RWPE2 (cell line): Measurements from ENCODE around the gene RHPN2.
"Not testable (repeated sequence)": the region's sequence is repeated elsewhere in the genome, so short reads cannot be mapped to it uniquely, and the experiment has no call there.

Experiments used
- ATAC-seq: fragments of 200-7000 bp; cut with Tn5 transposase; 3 replicates; pipeline ENCODE4 v1.9.1; 2021; ENCODE audit warnings: low read depth
- DNase-seq: peaks from one replicate; pipeline ENCODE4 v3.0.0-alpha.2; 2020; ENCODE audit warnings: low spot score
- H3K27ac ChIP-seq: fragments of 450-650 bp; 2 replicates; pipeline ENCODE4 v1.5.1; 2017; ENCODE audit warnings: mild to moderate bottlenecking; ENCODE audit not compliant: poor library complexity, severe bottlenecking
- H3K27me3 ChIP-seq: fragments of 250-450 bp; sonication (Bioruptor Pico); 2 replicates; pipeline ENCODE4 v1.5.1; 2021; ENCODE audit warnings: mild to moderate bottlenecking, moderate library complexity; ENCODE audit not compliant: insufficient read depth, poor library complexity, severe bottlenecking
- H3K36me3 ChIP-seq: fragments of 250-450 bp; sonication (Bioruptor Pico); 2 replicates; pipeline ENCODE4 v1.5.1; 2020; ENCODE audit warnings: low read depth, mild to moderate bottlenecking, moderate library complexity
- H3K4me1 ChIP-seq: fragments of 250-450 bp; sonication (Bioruptor Pico); 2 replicates; pipeline ENCODE4 v1.5.1; 2021; ENCODE audit warnings: mild to moderate bottlenecking, moderate library complexity; ENCODE audit not compliant: insufficient read depth, poor library complexity, severe bottlenecking
- H3K4me3 ChIP-seq: fragments of 250-450 bp; sonication (Bioruptor Pico); 2 replicates; pipeline ENCODE4 v1.5.1; 2021; ENCODE audit warnings: mild to moderate bottlenecking, moderate library complexity; ENCODE audit not compliant: severe bottlenecking
- H3K9me3 ChIP-seq: fragments of 250-450 bp; sonication (Bioruptor Pico); 2 replicates; pipeline ENCODE4 v1.5.1; 2021; ENCODE audit warnings: mild to moderate bottlenecking, moderate library complexity; ENCODE audit not compliant: severe bottlenecking
- TF ChIP-seq, protein P1 (sequence below): fragments of 450-650 bp; IDR thresholded peaks from one replicate; pipeline ENCODE4 v1.5.1; 2017; ENCODE audit warnings: mild to moderate bottlenecking, moderate library complexity; ENCODE audit not compliant: poor library complexity, severe bottlenecking

The RHPN2 gene

DNA sequence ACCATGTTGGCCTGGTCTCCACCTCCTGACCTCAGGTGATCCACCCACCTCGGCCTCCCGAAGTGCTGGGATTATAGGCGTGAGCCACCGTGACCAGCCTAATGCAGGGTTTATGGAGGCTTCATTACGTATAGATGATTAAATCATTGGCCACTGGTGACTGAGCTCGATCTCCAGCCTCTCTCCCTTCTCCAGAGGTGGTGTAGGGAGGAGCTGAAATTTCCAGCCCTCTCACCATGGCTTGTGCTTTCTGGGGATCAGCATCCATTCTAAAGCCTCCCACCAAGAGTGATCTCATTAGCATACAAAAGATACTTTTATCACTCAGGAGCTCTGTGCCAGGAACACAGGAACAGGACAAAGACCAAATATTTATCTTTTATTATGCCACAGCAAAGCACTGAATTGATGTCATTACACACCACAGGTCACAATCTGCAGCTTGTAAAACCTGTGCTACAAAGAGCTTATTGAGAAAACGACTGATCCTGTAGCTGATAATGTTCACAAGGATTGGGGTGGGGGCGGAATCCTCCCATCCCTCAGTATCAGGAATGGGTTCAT lies 32.4 kb downstream of the RHPN2 start:
- TF ChIP-seq, protein P1, sequence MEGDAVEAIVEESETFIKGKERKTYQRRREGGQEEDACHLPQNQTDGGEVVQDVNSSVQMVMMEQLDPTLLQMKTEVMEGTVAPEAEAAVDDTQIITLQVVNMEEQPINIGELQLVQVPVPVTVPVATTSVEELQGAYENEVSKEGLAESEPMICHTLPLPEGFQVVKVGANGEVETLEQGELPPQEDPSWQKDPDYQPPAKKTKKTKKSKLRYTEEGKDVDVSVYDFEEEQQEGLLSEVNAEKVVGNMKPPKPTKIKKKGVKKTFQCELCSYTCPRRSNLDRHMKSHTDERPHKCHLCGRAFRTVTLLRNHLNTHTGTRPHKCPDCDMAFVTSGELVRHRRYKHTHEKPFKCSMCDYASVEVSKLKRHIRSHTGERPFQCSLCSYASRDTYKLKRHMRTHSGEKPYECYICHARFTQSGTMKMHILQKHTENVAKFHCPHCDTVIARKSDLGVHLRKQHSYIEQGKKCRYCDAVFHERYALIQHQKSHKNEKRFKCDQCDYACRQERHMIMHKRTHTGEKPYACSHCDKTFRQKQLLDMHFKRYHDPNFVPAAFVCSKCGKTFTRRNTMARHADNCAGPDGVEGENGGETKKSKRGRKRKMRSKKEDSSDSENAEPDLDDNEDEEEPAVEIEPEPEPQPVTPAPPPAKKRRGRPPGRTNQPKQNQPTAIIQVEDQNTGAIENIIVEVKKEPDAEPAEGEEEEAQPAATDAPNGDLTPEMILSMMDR = no peak
- H3K4me3 ChIP-seq = no peak overlapping the region
- DNase-seq (no peak), ATAC-seq (no peak)
- H3K27me3 ChIP-seq = no peaks in the 10 kb centered on the region
- H3K9me3 ChIP-seq = no peaks in the 10 kb centered on the region
- no peaks in the 10 kb centered on the region for H3K36me3 ChIP-seq
- no peaks in the 10 kb centered on the region for H3K4me1 ChIP-seq
- no peak overlapping the region for H3K27ac ChIP-seq

DNA sequence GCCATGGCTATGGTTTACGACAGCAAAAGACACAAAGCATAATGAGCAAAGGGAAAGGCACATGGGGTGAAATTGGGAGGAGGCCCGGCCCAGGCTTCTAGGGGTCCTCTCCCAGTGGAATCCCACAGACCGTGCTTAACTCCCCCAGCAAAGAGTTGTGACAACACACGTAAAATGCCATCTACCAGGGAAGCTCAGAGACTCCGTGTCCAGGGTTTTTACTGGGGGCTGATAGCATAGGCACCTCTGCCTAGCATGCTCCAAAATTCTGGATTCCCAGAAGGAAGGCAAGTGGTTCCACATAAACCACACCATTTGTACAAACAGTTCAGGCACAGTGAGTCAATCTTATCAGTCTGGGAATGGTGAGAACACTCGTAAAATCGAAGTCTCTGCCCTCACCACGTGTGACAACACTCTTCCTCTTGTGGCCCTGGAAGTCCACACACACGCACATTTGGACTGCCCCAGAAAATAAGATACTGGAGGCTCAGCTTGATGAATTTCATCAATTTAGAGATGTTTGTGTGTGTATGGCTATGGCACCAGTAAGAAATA lies 34.9 kb downstream of the RHPN2 start:
- ATAC-seq = no peak
- no peaks in the 10 kb centered on the region for H3K4me1 ChIP-seq
- no peak overlapping the region for H3K4me3 ChIP-seq
- no peak for DNase-seq
- no peaks in the 10 kb centered on the region for H3K36me3 ChIP-seq
- TF ChIP-seq, protein P1 = no peak
- no peak overlapping the region for H3K27ac ChIP-seq
- H3K27me3 ChIP-seq = no peaks in the 10 kb centered on the region
- no peaks in the 10 kb centered on the region for H3K9me3 ChIP-seq

DNA sequence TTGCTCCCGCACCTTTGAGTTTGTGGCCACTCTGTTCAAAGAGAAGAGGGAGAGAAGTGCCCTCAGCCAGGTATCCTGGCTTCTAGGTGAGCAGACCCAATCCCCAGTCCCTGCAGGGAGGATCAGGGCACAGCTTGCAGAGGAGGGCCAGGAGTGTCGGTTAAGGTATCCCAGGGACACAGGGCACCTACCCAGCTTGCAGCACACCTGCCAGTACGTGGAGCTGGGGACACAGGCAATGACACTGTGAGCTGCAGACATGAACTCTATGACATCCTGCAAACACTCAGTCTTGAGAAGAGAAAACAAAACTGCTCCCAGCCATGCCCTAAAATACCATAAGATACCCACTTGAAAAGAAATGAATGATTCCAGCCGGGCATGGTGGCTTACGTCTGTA lies 38.1 kb downstream of the RHPN2 start:
- H3K4me3 ChIP-seq, H3K4me1 ChIP-seq, H3K36me3 ChIP-seq, H3K27ac ChIP-seq, ATAC-seq, H3K9me3 ChIP-seq, H3K27me3 ChIP-seq, DNase-seq: not testable (repeated sequence)

DNA sequence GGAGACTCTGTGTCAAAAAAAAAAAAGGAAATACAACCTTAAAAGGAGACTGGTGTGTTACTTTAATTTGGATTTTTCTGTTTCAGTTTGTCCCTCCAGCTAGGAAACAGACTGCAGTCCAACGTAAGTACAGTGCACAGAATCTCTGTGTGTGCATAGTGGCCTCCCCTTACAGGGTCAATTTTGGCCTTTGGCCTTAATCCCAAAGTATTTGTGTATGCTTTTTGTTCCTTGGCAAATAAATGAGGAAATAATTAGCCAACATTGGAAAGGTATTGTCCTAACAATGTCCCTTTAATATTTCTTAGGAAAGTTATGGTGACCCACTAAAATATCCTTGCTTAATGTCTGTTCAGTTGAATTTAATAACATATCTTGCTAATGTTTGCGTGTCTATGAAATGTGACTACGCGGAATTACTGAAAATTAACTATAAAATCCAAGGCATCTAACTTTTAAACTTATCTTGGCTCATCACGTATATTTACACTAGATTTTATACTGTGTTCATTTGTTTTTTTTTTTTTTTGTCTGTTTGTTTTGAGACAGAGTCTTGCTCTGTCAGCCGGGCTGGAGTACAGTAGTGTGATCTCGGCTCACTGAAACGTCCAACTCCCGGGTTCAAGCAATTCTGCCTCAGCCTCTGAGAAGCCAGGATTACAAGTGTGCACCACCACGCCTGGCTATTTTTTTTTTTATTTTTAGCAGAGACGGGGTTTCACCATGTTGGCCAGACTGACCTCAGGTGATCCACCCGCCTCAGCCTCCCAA lies 39.0 kb downstream of the RHPN2 start:
- H3K27me3 ChIP-seq, H3K9me3 ChIP-seq, H3K4me1 ChIP-seq, H3K36me3 ChIP-seq, H3K27ac ChIP-seq, ATAC-seq, DNase-seq, H3K4me3 ChIP-seq: not testable (repeated sequence)

DNA sequence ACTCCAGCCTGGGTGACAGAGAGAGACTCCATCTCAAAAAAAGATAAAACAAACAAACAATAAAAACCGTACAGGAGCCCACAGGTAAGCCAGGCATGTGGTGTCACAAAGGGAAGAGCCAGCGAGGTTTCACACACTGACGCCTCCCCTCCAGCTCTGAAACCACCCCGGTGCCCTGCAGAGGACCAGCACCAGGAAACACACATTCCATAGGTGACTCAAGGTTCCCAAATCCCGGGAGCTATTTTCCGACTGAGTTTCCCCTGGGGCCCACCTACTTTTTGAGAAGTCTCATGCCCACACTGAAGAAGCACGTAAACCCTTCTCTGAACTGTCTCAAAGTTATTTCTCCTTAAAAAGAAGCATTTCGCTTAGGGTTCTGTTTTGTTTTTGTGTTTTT lies 40.3 kb downstream of the RHPN2 start:
- Histone ChIP-seq H3K27ac (no peak overlapping the region), H3K4me1 (no peaks in the 10 kb centered on the region), H3K27me3 (no peaks in the 10 kb centered on the region), H3K36me3 (peaks cover 4% of the 10 kb centered on the region; the same call in 1 of the 2 replicates), H3K4me3 (no peak overlapping the region), H3K9me3 (no peaks in the 10 kb centered on the region)
- ATAC-seq = no peak
- TF ChIP-seq, protein P1 = no peak
- no peak for DNase-seq
